Mucosa of stomach (tissue), 1 donor: ENCODE measurements around the gene MTCH1.

Experiments used
- H3K27me3 ChIP-seq: one replicate; pipeline ENCODE4 v1.7.0; 2013; ENCODE audit warnings: mild to moderate bottlenecking, low read length; ENCODE audit not compliant: control insufficient read depth, insufficient read depth
- H3K36me3 ChIP-seq: one replicate; pipeline ENCODE4 v1.7.0; 2013; ENCODE audit warnings: low read length; ENCODE audit not compliant: control insufficient read depth, insufficient read depth
- H3K4me1 ChIP-seq: one replicate; pipeline ENCODE4 v1.7.0; 2013; ENCODE audit warnings: mild to moderate bottlenecking, low read length; ENCODE audit not compliant: control insufficient read depth, insufficient read depth
- H3K4me3 ChIP-seq: one replicate; pipeline ENCODE4 v1.7.0; 2013; ENCODE audit warnings: low read length
- H3K9ac ChIP-seq: one replicate; pipeline ENCODE4 v1.7.0; 2013; ENCODE audit warnings: mild to moderate bottlenecking, low read length, moderate library complexity
- H3K9me3 ChIP-seq: one replicate; pipeline ENCODE4 v1.7.0; 2013; ENCODE audit warnings: mild to moderate bottlenecking, low read length, moderate library complexity; ENCODE audit not compliant: control insufficient read depth
- donor health status: Pancreatic carcinoma.

The MTCH1 gene

DNA sequence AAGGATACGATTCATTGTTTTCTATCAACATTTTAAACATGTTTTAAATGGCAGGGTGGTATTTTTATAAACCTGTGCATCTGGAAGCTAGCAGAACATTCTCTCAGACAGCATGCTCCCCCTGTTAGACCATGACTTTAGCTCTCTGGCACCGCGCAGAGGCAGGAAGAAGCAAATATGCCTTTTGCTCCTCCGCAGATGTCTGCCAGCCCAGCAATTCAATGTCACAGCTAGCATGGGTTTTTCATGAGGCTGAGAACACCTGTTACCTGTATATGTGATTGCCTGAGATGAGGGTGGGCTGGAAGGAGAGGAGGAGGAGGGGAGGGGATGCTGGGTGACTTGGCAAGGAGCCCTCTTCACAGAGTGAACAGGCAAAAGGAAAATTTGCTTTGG, 6.7 kb downstream of the MTCH1 start:
- Histone ChIP-seq H3K9me3 (no peaks in the 10 kb centered on the region), H3K27me3 (no peaks in the 10 kb centered on the region), H3K9ac (no peak overlapping the region), H3K4me3 (no peak overlapping the region), H3K4me1 (peaks cover 21% of the 10 kb centered on the region), H3K36me3 (peaks cover 36% of the 10 kb centered on the region)

DNA sequence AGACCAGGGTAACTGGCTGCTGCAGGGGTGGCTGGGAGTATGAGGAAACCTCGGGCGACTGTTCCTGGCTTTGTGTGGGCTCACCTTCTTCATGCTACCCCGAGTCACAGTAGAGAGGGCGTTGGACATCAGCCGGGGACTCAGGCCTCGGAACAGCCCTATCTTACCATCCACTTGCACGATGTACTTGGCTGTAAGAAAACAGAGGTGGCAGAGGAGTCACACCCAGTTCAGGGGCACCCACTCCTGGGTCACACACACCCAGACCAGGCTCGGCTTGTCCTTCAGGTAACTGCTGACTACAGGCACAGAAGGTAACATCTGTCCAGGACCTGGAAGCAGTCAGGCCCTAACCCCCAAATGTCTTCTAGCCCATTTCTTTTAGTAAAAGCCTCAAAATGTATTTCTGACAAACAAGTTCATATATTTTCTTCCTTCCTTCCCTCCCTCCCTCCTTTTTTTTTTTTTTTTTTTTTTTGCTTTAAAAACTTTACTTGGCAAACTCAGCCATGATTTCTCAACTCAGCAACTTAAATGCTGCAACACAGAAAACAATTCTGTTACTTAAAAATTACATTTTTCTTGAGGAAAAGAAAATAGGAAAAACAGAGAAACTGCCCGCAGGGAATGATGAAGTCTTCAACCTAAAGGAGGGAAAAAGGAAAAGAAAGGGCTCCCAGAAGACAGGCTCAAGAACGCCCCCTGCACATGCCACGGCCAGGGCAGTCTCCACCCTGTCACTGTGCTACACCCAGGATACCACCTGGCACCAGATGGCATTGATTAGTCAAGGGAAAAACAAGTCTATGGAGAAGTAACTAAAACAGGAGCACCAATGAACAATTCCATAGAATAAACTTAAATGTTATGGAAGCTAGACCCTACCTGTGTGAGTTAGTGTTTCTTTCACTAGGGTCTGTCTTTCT, 7.3 kb downstream of the MTCH1 start:
- no peaks in the 10 kb centered on the region for H3K27me3 ChIP-seq
- peaks cover 42% of the 10 kb centered on the region for H3K36me3 ChIP-seq
- no peak overlapping the region for H3K4me3 ChIP-seq
- no peak overlapping the region for H3K9ac ChIP-seq
- H3K4me1 ChIP-seq, result peaks cover 15% of the 10 kb centered on the region
- H3K9me3 ChIP-seq, result no peaks in the 10 kb centered on the region

DNA sequence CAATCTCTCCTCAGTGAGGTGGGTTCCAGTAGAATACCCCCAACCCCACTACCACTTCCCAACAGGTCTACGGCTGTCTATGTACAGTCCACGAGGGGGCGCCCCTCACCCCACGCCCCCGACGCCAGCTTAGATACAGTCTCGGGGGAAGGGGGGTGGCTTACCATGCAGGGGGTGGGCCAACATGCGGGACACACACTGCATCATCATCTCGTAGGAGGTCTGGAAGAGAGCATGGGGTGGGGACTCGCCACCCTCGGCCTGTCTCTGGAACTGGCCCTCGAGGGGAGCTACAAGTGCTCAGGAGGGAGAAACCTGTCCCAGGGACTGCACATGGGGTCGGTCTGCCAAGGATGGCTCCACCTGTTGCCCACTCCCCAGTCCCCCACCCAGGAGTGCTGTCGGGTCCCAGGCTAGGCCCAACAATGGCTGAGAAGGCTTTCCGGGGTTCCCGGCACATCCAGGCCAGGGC, 8.5 kb downstream of the MTCH1 start:
- H3K4me3 ChIP-seq, result no peak overlapping the region
- H3K27me3 ChIP-seq, result no peaks in the 10 kb centered on the region
- H3K9ac ChIP-seq, result no peak overlapping the region
- H3K4me1 ChIP-seq, result peaks cover 10% of the 10 kb centered on the region
- no peaks in the 10 kb centered on the region for H3K9me3 ChIP-seq
- H3K36me3 ChIP-seq, result peaks cover 45% of the 10 kb centered on the region

DNA sequence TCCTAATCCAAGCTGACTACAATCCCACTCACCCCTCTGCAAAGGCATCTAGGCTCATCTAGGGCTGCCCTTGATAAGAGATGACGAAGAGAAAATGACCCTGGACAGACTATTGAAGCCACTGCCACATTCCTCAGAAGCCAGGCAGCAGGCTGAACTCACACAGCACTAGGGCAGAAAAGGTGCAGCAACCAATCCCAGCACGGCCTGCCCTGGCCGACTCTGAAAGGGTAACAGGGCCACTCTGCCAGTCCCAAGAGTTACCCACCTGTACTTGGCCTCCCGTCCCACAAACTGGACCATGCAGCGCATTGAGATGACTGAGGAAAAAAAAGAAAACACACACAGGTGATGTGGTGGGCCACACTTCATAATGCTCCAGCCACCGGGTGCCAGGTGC, 9.1 kb downstream of the MTCH1 start:
- Histone ChIP-seq H3K4me1 (peaks cover 10% of the 10 kb centered on the region), H3K36me3 (peaks cover 51% of the 10 kb centered on the region), H3K4me3 (no peak overlapping the region), H3K27me3 (no peaks in the 10 kb centered on the region), H3K9ac (no peak overlapping the region), H3K9me3 (no peaks in the 10 kb centered on the region)

DNA sequence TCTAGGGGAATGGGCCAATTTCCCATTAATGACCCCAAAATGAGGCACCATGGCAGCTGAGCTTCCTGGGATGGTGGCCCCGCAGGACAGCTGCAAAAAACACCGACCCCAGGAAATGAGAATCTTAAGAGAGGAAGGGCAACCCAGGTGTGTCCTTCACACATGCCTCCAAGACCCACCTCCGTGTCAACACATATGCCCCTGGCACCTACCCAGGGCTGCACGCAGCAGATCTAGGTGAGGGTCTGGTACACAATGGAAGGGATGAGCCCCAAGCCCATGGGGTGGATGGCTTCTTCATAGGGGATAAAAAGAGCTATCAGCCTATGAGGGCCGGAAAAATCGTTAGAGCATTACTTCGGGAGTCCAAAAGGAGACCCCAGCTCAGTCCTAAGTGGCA, 9.5 kb downstream of the MTCH1 start:
- Histone ChIP-seq H3K36me3 (peaks cover 55% of the 10 kb centered on the region), H3K4me1 (peaks cover 10% of the 10 kb centered on the region), H3K9ac (no peak overlapping the region), H3K9me3 (no peaks in the 10 kb centered on the region), H3K27me3 (no peaks in the 10 kb centered on the region), H3K4me3 (no peak overlapping the region)

DNA sequence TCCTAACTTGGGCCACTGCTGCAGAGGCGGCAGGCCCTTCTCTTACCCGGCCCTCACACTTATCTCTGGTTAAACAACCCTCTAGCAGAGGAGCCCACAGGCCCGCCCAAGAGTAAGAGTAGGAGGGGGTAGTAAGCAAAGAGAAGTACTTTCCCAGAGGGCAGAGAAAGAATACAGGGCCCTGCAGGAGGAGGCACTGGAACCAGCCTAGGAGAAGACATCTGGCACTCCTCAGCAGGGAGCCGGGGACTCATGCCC, 10.1 kb downstream of the MTCH1 start:
- no peaks in the 10 kb centered on the region for H3K27me3 ChIP-seq
- peaks cover 10% of the 10 kb centered on the region for H3K4me1 ChIP-seq
- H3K36me3 ChIP-seq, result peaks cover 61% of the 10 kb centered on the region
- H3K9ac ChIP-seq, result no peak overlapping the region
- no peak overlapping the region for H3K4me3 ChIP-seq
- H3K9me3 ChIP-seq, result no peaks in the 10 kb centered on the region

DNA sequence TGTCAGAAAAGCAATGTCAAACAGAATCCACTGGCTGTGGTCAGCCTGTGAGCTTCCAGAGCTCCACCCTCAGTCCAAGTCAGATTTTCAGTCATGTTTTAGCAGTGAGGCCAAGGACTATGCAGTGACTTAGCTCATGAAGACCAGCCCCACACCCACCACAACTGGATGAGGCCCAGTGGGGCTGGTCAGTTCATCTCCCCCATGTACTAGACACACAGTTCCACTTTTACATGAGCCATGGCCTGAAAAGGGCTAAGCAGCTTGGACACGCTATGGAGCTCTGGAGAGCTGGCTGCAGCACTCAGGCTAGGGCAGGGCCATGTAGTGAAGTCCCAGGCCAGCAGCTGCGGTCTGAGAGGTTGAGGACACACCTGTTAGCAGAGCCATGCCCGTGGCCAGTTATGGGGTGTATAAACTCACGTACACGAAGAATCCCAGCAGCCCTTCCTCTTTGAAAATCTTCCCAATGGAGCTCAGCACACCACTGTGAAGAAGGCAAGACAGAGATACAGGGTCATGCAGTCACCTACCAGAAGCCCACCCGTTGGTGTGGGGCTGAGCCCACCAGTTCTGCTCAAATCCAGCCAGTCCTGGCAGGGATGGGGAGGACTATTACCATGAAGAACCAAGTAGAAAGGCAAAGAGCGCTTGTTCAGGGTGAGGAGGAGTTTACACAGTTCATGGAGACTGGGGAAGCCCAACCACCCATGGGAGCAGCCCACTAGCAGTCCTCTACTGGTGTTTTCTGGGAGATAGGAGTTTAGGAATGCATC, 10.6 kb downstream of the MTCH1 start:
- H3K9me3 ChIP-seq, result no peaks in the 10 kb centered on the region
- H3K36me3 ChIP-seq, result peaks cover 66% of the 10 kb centered on the region
- H3K9ac ChIP-seq, result no peak overlapping the region
- H3K27me3 ChIP-seq, result no peaks in the 10 kb centered on the region
- H3K4me3 ChIP-seq, result no peak overlapping the region
- peaks cover 10% of the 10 kb centered on the region for H3K4me1 ChIP-seq

DNA sequence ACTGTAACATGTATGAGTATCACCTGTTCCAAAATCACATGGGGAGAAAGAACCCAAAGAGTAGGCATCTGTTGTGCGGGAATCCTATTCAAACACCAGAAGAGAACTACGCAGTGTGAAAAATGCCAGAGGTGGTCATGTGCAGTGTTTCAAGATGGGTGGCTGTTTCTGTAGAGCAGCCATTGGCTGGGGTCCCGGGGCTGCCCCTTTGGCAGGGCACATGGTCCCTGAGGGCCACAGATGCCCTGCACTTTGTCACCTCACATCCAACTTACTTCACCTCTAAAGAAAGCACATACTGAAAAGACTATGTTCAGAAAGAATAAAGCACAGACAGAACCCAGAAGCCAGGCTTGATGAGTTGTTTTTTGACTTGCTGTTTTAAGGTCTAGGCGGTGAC, 12.3 kb downstream of the MTCH1 start:
- H3K4me1 ChIP-seq, result peaks cover 16% of the 10 kb centered on the region
- H3K36me3 ChIP-seq, result peaks cover 82% of the 10 kb centered on the region
- no peak overlapping the region for H3K9ac ChIP-seq

DNA sequence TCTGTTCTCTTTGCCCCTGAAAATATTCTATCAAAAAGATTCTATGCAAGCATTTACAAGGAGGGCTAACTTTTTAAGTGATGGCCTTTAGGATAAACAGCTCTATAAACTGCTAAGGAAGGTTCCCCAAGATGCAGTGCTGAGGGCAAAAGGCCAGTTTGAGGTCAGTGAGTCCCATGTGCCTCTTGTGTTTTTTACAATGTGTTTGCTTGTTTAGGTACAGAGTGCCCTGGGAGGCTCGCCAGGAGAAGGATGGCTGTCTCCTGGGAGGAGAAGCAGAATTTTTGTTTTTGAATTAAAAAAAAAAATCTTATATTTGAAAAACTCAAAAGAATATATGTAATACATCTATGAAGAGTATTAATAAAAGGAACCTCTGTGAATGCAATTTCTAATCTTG, 12.8 kb downstream of the MTCH1 start:
- Histone ChIP-seq H3K4me1 (peaks cover 21% of the 10 kb centered on the region), H3K36me3 (peaks cover 82% of the 10 kb centered on the region), H3K9ac (no peak overlapping the region), H3K4me3 (no peak overlapping the region), H3K9me3 (no peaks in the 10 kb centered on the region), H3K27me3 (no peaks in the 10 kb centered on the region)

More for the DNA sequence above, 12.3 kb downstream of the MTCH1 start:
- H3K27me3 ChIP-seq, result no peaks in the 10 kb centered on the region
- no peaks in the 10 kb centered on the region for H3K9me3 ChIP-seq
- H3K4me3 ChIP-seq, result no peak overlapping the region

DNA sequence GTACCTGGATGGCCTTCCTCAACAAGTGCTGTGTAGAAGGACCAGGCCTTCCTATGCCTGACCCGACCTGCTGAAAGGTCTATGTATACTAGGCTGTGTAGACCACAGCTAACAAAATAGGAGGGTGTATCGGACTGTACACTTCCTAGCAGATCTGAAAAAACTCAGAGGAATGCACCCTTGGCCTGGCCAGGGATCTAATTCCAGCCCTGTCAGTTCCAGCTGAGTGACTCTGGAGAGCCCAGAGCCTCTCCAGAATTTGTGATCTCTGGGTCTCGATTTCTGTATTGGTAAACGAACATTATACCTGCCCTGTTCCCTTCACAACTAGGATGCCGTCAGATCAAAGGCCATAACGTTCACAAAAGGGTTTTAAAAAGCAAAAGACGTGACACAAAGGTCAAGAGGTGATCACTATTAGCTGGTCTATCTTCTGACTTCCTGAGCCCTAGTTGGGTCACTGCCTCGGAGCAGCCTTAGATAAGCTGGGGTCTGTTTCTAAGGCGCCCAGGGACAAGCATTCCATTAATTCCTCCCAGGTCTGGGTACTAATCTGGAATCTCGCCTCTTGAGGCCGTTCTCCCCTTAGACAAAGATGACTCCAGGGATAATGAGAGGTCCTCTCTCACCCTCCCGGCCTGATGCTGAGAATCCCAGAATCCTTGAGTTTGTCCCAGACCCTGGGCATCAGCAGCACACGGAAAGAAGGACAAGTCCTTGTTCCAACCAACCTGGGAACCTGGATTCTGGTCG, 13.9 kb downstream of the MTCH1 start:
- H3K4me3 ChIP-seq, result no peak overlapping the region
- H3K9me3 ChIP-seq, result no peaks in the 10 kb centered on the region
- no peak overlapping the region for H3K9ac ChIP-seq
- no peaks in the 10 kb centered on the region for H3K27me3 ChIP-seq
- H3K4me1 ChIP-seq, result peaks cover 30% of the 10 kb centered on the region
- peaks cover 79% of the 10 kb centered on the region for H3K36me3 ChIP-seq

DNA sequence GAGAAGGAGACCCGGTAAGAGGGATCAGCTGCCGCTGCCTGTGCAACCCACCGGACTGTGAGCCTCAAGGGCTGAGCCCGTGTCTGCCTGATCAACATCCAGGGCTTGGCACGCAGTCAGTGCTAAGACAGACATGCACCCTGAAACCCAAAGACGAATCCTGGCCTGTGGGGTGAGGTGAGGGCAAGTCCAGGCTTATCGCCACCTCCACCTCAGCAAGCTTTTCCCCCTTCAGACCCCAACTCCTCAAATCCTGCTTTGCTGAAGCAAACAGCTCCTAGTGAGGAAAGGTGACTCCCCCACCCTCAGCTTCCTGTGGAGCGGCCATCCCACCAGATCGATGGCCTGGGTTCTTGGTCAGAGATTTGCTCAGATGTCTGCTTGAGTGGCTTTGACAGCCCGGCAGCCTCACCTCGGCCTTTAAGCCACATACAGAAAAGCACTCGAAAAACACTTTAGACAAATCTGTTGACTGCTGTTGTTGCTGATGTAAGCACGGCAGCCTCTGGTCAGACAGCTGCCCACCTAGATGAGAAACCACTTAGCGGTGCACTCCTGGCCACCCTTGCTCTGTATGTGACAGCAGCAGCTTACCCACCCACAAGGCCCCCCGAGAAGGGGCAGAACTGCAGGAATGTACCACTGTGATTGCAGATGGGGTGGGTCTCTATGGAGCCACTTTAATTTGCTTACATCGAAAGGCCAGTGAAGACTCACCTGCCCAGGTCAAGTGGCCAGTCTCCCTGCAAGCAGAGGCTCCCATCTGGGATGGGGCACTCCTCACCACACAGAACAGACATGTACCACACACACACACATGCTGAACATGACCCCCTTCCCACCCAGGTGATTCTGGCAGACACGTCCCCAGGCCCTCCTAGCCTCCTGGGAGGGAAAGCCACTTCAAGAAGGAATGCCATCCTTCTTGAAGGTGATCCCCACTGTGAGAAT, 14.8 kb downstream of the MTCH1 start:
- no peak overlapping the region for H3K9ac ChIP-seq

More for the DNA sequence above, 14.8 kb downstream of the MTCH1 start:
- Histone ChIP-seq H3K36me3 (peaks cover 70% of the 10 kb centered on the region), H3K9me3 (no peaks in the 10 kb centered on the region), H3K4me1 (peaks cover 37% of the 10 kb centered on the region), H3K27me3 (no peaks in the 10 kb centered on the region), H3K4me3 (no peak overlapping the region)
